Prostate gland (tissue), 2 donors: Measurements from ENCODE around the gene MAP7D1. TPM values are rescaled to one million over a fixed set of nuclear protein-coding genes. Genes with fewer than 3 reads are reported as not detected.

ENCODE experiments used
- DNase-seq: peaks from one replicate; pipeline ENCODE4 v3.0.0-alpha.2; 2019; ENCODE audit warnings: low spot score
- H3K27ac ChIP-seq, 2 donors: fragments of 200-600 bp; sonication (generic); 2 replicates each; pipeline ENCODE4 v1.5.1; 2017 to 2019
- H3K27me3 ChIP-seq: fragments of 200-600 bp; sonication (generic); replicated peaks from 2 replicates; pipeline ENCODE4 v1.5.1; 2019; ENCODE audit not compliant: insufficient read depth
- H3K36me3 ChIP-seq, 2 donors: fragments of 200-600 bp; sonication (generic); 1 replicate in 1 of 2; 2 replicates in 1 of 2; pipeline versions ENCODE4 v1.5.1 to v1.8.1; 2017 to 2019
- H3K4me1 ChIP-seq: fragments of 200-600 bp; sonication (generic); replicated peaks from 2 replicates; pipeline ENCODE4 v1.5.1; 2019
- H3K4me3 ChIP-seq, 2 donors: fragments of 200-600 bp; sonication (generic); 2 replicates each; pipeline ENCODE4 v1.5.1; 2017 to 2019
- H3K9me3 ChIP-seq: fragments of 200-600 bp; sonication (generic); 2 replicates; pipeline ENCODE4 v1.5.1; 2017
- POLR2A ChIP-seq: fragments of 450-650 bp; IDR thresholded peaks from one replicate; pipeline ENCODE4 v1.6.1; 2016; ENCODE audit warnings: antibody characterized with exemption, mild to moderate bottlenecking
- POLR2AphosphoS5 ChIP-seq: sonication (generic); formaldehyde crosslinking; IDR thresholded peaks from one replicate; pipeline ENCODE4 v1.6.1; 2017; ENCODE audit warnings: antibody characterized with exemption
- WGBS: methylation state at CpG from one replicate; pipeline ENCODE4 v1.1.5; 2018; 5-methylcytosine and 5-hydroxymethylcytosine counted together
- intact Hi-C: fragments of 100-400 bp; cut with DNase I; formaldehyde crosslinking; loops from one replicate; pipeline ENCODE4 v1.14.2; 2022
- total RNA-seq, 2 donors: library from RNA; depleted of rRNA; stranded (reverse); fragments of >200 nt; gene quantifications; one replicate each; pipeline ENCODE4 v1.1.0, GENCODE V29; 2016
- TF ChIP-seq, protein P1 (sequence below), 4 experiments: fragments of 200-600 bp in 2 of 4; fragments of 450-650 bp in 2 of 4; sonication (generic) in 2 of 4; IDR thresholded peaks; 1 replicate in 3 of 4; 2 replicates in 1 of 4; pipeline ENCODE4 v1.5.1; 2016 to 2019; ENCODE audit warnings: antibody characterized with exemption in 4 of 4, mild to moderate bottlenecking in 2 of 4, moderate library complexity in 2 of 4

Gene MAP7D1
- total RNA-seq, 2 donors from 2014 or later, result 97.3 to 132 TPM

DNA sequence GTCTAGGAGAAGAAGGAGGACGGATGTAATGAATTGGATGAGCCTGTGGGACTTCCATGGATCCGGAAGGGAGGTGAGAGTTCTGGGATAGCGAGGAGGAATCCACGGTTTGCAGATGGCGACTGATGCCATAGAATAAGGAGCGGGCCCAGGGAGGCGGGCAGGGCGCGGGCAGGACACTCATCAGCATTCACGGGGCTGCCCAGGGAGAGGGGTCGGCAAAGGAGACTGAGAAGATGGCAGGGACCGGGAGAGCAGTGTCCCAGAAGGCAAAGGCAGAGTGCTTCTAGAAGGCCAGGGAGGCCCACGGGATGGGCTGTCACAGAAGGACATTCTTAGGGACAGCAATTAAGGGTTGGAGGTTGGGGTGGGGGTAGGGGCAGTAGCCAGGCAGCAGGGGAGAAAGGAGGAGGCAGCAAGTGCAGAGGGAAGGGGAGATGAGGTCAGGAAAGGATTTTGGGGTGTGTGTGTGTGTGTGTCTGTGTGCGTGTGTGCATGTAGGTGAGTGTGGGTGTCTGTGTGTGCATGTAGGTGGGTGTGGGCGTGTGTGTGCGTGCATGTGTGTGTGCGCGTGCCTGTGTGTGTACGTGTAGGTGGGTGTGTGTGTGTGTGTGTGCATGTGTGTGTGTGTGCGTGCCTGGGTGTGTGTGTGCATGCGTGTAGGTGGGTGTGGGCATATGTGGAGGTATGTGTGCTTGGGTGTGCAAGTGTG lies 29.8 kb upstream of the MAP7D1 start:
- no peaks in the 10 kb centered on the region for H3K9me3 ChIP-seq
- no peaks in the 10 kb centered on the region for H3K4me1 ChIP-seq
- H3K36me3 ChIP-seq, result no peaks in the 10 kb centered on the region
- DNase-seq, result no peak
- 84% methylated on average over 21 of the region's 21 CpGs for WGBS
- intact Hi-C loops, result no loop called here
- TF ChIP-seq, protein P1, sequence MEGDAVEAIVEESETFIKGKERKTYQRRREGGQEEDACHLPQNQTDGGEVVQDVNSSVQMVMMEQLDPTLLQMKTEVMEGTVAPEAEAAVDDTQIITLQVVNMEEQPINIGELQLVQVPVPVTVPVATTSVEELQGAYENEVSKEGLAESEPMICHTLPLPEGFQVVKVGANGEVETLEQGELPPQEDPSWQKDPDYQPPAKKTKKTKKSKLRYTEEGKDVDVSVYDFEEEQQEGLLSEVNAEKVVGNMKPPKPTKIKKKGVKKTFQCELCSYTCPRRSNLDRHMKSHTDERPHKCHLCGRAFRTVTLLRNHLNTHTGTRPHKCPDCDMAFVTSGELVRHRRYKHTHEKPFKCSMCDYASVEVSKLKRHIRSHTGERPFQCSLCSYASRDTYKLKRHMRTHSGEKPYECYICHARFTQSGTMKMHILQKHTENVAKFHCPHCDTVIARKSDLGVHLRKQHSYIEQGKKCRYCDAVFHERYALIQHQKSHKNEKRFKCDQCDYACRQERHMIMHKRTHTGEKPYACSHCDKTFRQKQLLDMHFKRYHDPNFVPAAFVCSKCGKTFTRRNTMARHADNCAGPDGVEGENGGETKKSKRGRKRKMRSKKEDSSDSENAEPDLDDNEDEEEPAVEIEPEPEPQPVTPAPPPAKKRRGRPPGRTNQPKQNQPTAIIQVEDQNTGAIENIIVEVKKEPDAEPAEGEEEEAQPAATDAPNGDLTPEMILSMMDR (IDR thresholded peaks at IDR 0.05), result no peak
- TF ChIP-seq POLR2A (no peak), POLR2AphosphoS5 (no peak)
- H3K27me3 ChIP-seq, result no peaks in the 10 kb centered on the region
- no peak overlapping the region for H3K27ac ChIP-seq
- no peak overlapping the region for H3K4me3 ChIP-seq

DNA sequence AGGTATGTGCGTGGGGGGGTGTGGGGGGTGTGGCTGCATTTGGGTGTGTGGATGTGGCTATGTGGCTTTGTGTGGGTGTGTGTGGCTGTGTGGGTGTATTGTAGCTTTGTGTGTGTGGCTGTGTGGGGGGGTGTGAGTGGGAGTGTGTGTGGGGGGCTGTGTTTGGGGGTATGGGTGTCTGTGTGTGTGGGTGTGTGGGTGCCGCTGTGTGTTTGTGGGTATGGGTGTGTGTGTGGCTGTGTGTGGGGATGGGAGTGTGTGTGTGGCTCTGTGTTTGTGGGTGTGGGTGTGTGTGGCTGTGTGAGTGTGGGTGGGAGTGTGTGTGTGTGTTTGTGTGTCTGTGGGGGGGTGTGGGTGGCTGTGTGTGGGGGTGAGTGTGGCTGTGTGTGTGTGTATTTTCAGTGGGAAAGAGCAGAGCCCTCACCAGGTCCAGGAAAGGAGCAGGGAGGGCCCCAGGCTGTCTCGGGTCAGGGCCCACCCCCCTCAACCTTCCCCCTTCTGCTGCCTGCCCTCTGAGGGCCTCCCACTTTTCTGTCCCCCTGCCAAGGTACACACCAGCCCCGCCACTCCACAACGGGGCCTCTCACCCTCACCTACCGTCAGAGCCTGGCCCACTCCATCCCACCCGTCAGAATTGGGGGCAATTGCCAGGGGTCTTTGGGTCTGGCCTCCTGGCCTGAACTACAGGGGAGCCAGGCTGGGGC lies 29.0 kb upstream of the MAP7D1 start:
- H3K36me3 ChIP-seq, result no peaks in the 10 kb centered on the region
- DNase-seq, result no peak
- no peaks in the 10 kb centered on the region for H3K4me1 ChIP-seq
- H3K27ac ChIP-seq, result no peak overlapping the region
- H3K4me3 ChIP-seq, result no peak overlapping the region
- no peaks in the 10 kb centered on the region for H3K9me3 ChIP-seq
- intact Hi-C loops, result no loop called here
- 39% methylated on average over 7 of the region's 7 CpGs for WGBS
- no peaks in the 10 kb centered on the region for H3K27me3 ChIP-seq
- no peak for TF ChIP-seq POLR2A
- TF ChIP-seq POLR2AphosphoS5, result no peak
- TF ChIP-seq, protein P1 (IDR thresholded peaks at IDR 0.05), result no peak

DNA sequence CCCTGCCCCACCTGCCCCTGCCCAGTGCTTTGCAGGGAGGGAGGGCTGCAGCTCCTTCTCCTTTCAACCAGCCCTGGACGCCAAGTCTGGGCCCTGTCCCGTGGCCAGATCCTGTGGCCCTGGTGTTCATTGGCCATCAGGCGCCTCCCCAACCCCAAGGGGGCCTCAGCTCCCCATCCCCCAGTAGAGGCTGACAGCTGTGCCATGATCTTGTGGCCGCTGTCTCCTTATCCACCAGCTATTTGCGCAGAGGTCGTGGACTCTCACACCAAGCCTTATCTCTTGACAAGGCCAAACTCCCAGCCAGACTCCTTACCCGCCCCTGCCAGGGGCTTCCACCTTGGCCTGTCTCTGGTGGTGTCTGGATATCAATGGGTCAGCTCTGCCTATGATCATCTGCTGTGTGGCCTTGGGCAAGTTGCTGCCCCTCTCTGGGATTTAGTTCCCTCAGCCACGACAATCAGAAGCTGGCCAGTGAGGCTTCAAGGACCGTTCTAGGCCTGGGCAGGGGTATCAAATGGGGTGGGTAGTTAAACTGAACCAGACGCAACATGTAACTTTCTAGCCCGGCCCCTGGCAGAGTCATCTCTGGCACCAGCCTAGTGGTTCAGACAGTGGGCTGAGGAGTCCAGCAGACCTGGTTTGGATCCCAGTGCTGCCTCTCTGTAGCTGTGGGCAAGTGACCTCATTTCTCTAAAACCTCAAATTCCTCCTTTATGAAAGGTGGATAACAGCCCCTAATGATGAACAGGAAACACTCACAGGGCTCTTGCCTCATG lies 27.6 kb upstream of the MAP7D1 start:
- TF ChIP-seq, protein P1 (IDR thresholded peaks at IDR 0.05), result no peak
- TF ChIP-seq POLR2AphosphoS5 (no peak), POLR2A (no peak)
- Histone ChIP-seq H3K4me1 (no peaks in the 10 kb centered on the region), H3K9me3 (no peaks in the 10 kb centered on the region), H3K27ac (no peak overlapping the region), H3K36me3 (no peaks in the 10 kb centered on the region), H3K4me3 (no peak overlapping the region), H3K27me3 (no peaks in the 10 kb centered on the region)
- intact Hi-C loops, result no loop called here
- DNase-seq, result no peak
- 92% methylated on average over 11 of the region's 11 CpGs for WGBS

- TF ChIP-seq, protein P1 (IDR thresholded peaks at IDR 0.05), result no peak
- Histone ChIP-seq H3K4me3 (no peak overlapping the region), H3K4me1 (no peaks in the 10 kb centered on the region), H3K27ac (no peak overlapping the region), H3K27me3 (no peaks in the 10 kb centered on the region), H3K36me3 (no peaks in the 10 kb centered on the region), H3K9me3 (no peaks in the 10 kb centered on the region)
- DNase-seq, result no peak
- WGBS, result 84% methylated on average over 3 of the region's 3 CpGs
- intact Hi-C loops, result no loop called here
Measured at GRCh38 chr1:36128905-36129206, 27.1 kb upstream of the MAP7D1 start.
